ENCODE data around the gene NDUFV3. TPM values are rescaled to one million over a fixed set of nuclear protein-coding genes. Genes with fewer than 3 reads are reported as not detected.

The NDUFV3 gene
- total and polyA plus RNA-seq, 2 of the 8 experiments (the other 6 are each of a cell fraction or from before 2014, with no cell fraction given), result 17.0 to 44.4 TPM

DNA sequence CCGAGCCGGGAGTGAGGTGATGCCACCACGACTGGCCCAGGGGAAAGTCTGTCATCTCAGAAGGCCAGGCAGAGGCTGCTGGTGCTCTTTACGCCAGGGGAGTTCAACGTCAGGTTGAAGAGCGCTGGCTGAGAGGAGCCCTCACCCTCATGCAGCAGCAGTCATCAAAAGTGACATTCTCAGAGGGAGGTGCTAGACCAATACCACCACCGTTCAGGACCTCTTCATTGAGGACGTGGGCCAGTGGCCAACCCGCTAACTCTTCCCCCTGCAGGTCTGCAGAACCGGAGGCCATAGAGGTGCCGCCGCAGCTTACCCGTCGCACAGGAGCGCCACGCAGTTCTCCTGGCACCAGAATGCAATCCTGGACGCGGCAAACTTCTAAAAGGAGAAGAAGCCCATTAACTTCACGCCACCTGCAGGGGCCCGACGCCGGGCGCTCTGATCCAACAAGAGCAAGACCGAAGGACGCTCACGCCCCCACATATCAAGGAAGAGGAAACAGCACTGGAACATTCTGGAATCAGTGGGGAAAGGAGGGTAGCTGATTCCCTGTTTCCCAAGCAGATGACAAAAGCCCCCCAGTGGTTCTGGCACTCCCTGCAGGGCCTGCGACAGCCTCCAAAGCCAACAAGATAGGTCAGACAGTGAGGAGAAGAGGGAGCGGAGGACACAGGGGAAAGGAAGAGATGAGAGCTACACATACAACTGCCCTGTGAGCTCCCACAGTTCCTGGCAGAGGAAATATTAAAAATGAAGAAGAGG, 38.7 kb upstream of the NDUFV3 start:
- no peak overlapping the region for H3K4ac ChIP-seq (replicated peaks; ENCODE audit: insufficient read length, low read depth, low read length)
- H3K79me2 ChIP-seq (ENCODE audit: control insufficient read depth in 1 of 2, insufficient read depth in 2 of 2, low read length in 2 of 2), result peaks cover 0 to 23% of the 10 kb centered on the region in 2 experiments; a peak in 1 of 4 replicates
- no peak overlapping the region for H2BK15ac ChIP-seq (ENCODE audit: low read length)
- H3K9me3 ChIP-seq (ENCODE audit: insufficient read depth in 2 of 2, low read depth in 1 of 2, low read length in 1 of 2), result no peaks in the 10 kb centered on the region
- POLR2A ChIA-PET (ENCODE audit: partially characterized antibody), result interaction anchor here (0.7 to 4.2 kb wide), 6 partner anchors 10 to 237 kb away, joined by 3 to 21 read pairs (median 5); no protein-coding TSS in a partner anchor
- FAIRE-seq (no peak), DNase-seq (ENCODE audit: low read depth in 1 of 2, low spot score in 2 of 2) (no peak)
- no peak overlapping the region for H4K5ac ChIP-seq (ENCODE audit: insufficient read length, low read depth, low read length)
- H2BK5ac ChIP-seq (ENCODE audit: low read depth, low read length), result no peak overlapping the region
- 95% methylated on average over 26 of the region's 28 CpGs; no CpG with 5 or more reads in 1 of the 2 experiments for WGBS, 2 experiments (ENCODE audit: extremely low coverage in 1 of 2, insufficient coverage in 1 of 2, insufficient read length in 1 of 2, insufficient replicate concordance in 2 of 2, low coverage in 1 of 2, low lambda C conversion rate in 2 of 2, missing lambda C conversion rate in 1 of 2)
- H3K23me2 ChIP-seq (ENCODE audit: low read depth, low read length), result no peaks in the 10 kb centered on the region
- no peak overlapping the region for H3K27ac ChIP-seq (ENCODE audit: low read depth, low read length)
- no peak overlapping the region for H2AK5ac ChIP-seq (ENCODE audit: low read depth, low read length)
- no peak overlapping the region for H3K23ac ChIP-seq (ENCODE audit: insufficient read length)
- no peak overlapping the region for H2BK20ac ChIP-seq (ENCODE audit: low read length)
- no peak overlapping the region for H2BK12ac ChIP-seq (ENCODE audit: low read depth, low read length)
- H3K14ac ChIP-seq (ENCODE audit: insufficient read length), result no peak overlapping the region
- peaks cover 13% of the 10 kb centered on the region; the same call in 1 of the 2 replicates for H3K79me1 ChIP-seq (ENCODE audit: low read depth, low read length)
- H4K20me1 ChIP-seq (replicated peaks in 1 of 2; ENCODE audit: control insufficient read depth in 1 of 2, insufficient read depth in 2 of 2, low read length in 2 of 2), result peaks cover 10 to 36% of the 10 kb centered on the region in 2 experiments
- peaks cover 39 to 88% (median 72%) of the 10 kb centered on the region in 4 experiments for H3K36me3 ChIP-seq (ENCODE audit: control insufficient read depth in 2 of 4, insufficient read depth in 4 of 4, low read length in 3 of 4)
- H3K4me2 ChIP-seq (ENCODE audit: insufficient read depth in 1 of 2, low read depth in 2 of 2, low read length in 2 of 2), result no peak overlapping the region
- no peak overlapping the region for H3K56ac ChIP-seq (replicated peaks; ENCODE audit: insufficient read length, low read depth, low read length)
- no peak overlapping the region for H3K4me3 ChIP-seq (ENCODE audit: extremely low read depth in 1 of 4, insufficient read depth in 2 of 4, low read depth in 3 of 4, low read length in 4 of 4)
- no peak overlapping the region for H3K9ac ChIP-seq (replicated peaks in 1 of 4; ENCODE audit: extremely low read depth in 1 of 4, low read depth in 3 of 4, low read length in 3 of 4)
- CTCF ChIA-PET (ENCODE audit: partially characterized antibody), result interaction anchor here (0.6 to 1.9 kb wide), 4 partner anchors 11 to 34 kb away, joined by 3 to 7 read pairs (median 4); no protein-coding TSS in a partner anchor
- H2AFZ ChIP-seq (ENCODE audit: low read length), result no peak overlapping the region
- no peak overlapping the region for H3K18ac ChIP-seq (ENCODE audit: extremely low read depth, low read length)
- H3K4me1 ChIP-seq (replicated peaks in 1 of 4; ENCODE audit: control insufficient read depth in 3 of 4, insufficient read depth in 4 of 4, low read length in 3 of 4), result no peaks in the 10 kb centered on the region
- no peak overlapping the region for H4K91ac ChIP-seq (replicated peaks; ENCODE audit: insufficient read length, low read length)
- H3K27me3 ChIP-seq (replicated peaks in 1 of 4; ENCODE audit: control insufficient read depth in 3 of 4, extremely low read depth in 1 of 4, insufficient read depth in 3 of 4, low read length in 3 of 4), result no peaks in the 10 kb centered on the region
- H2BK120ac ChIP-seq (replicated peaks; ENCODE audit: low read depth, low read length), result no peak overlapping the region
- H4K8ac ChIP-seq (ENCODE audit: extremely low read depth, insufficient read depth, low read length), result no peak overlapping the region
- no peak for TF ChIP-seq CHD2 (IDR thresholded peaks at IDR 0.05; ENCODE audit: low read length)
- no peak for TF ChIP-seq SIX5 (IDR thresholded peaks at IDR 0.05; ENCODE audit: low read depth, low read length)
- TF ChIP-seq, protein P1, sequence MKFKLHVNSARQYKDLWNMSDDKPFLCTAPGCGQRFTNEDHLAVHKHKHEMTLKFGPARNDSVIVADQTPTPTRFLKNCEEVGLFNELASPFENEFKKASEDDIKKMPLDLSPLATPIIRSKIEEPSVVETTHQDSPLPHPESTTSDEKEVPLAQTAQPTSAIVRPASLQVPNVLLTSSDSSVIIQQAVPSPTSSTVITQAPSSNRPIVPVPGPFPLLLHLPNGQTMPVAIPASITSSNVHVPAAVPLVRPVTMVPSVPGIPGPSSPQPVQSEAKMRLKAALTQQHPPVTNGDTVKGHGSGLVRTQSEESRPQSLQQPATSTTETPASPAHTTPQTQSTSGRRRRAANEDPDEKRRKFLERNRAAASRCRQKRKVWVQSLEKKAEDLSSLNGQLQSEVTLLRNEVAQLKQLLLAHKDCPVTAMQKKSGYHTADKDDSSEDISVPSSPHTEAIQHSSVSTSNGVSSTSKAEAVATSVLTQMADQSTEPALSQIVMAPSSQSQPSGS (IDR thresholded peaks at IDR 0.05; ENCODE audit: low read length), result no peak
- TF ChIP-seq KDM4A (IDR thresholded peaks at IDR 0.05; ENCODE audit: low read depth, low read length, severe bottlenecking), result no peak
- no peak for TF ChIP-seq POLR2AphosphoS5 (IDR thresholded peaks at IDR 0.05; ENCODE audit: low read depth, low read length)
- no peak for TF ChIP-seq CBX8 (IDR thresholded peaks at IDR 0.05; ENCODE audit: borderline replicate concordance, low read depth, low read length)
- no peak for TF ChIP-seq SP1 (IDR thresholded peaks at IDR 0.05; ENCODE audit: low read depth, low read length)
- no peak for TF ChIP-seq BACH1 (IDR thresholded peaks at IDR 0.05; ENCODE audit: low read length)
- TF ChIP-seq, protein P2, sequence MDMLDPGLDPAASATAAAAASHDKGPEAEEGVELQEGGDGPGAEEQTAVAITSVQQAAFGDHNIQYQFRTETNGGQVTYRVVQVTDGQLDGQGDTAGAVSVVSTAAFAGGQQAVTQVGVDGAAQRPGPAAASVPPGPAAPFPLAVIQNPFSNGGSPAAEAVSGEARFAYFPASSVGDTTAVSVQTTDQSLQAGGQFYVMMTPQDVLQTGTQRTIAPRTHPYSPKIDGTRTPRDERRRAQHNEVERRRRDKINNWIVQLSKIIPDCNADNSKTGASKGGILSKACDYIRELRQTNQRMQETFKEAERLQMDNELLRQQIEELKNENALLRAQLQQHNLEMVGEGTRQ (IDR thresholded peaks at IDR 0.05; ENCODE audit: low read length), result no peak
- TF ChIP-seq JUN (IDR thresholded peaks at IDR 0.05; ENCODE audit: low read depth, low read length), result no peak

Data from H1 (cell line).